Osteoblast (primary cell): ENCODE data around the gene NOC4L. TPM values are rescaled to one million over a fixed set of nuclear protein-coding genes. Genes with fewer than 3 reads are reported as not detected.
"Not testable (repeated sequence)": the region's sequence is repeated elsewhere in the genome, so short reads cannot be mapped to it uniquely, and the experiment has no call there.

Source experiments
- DNase-seq: peaks from one replicate; pipeline ENCODE4 v3.0.0; 2011; ENCODE audit warnings: low spot score, mixed read lengths; ENCODE audit not compliant: insufficient read length; ENCODE audit errors: missing footprints
- H2AFZ ChIP-seq: 2 replicates; pipeline ENCODE4 v1.6.0; 2011; ENCODE audit warnings: mild to moderate bottlenecking, low read length
- H3K27ac ChIP-seq: 2 replicates; pipeline ENCODE4 v1.5.1; 2011; ENCODE audit warnings: mild to moderate bottlenecking, low read depth, low read length, moderate library complexity
- H3K27me3 ChIP-seq: 2 replicates; pipeline ENCODE4 v1.6.0; 2012; ENCODE audit warnings: mild to moderate bottlenecking, control low read depth, inconsistent platforms, low read length, moderate library complexity; ENCODE audit not compliant: insufficient read depth
- H3K36me3 ChIP-seq: 2 replicates; pipeline ENCODE4 v1.5.1; 2011; ENCODE audit warnings: mild to moderate bottlenecking, low read length, control low read depth, moderate library complexity; ENCODE audit not compliant: insufficient read depth
- H3K4me1 ChIP-seq: 2 replicates; pipeline ENCODE4 v1.5.1; 2011; ENCODE audit warnings: mild to moderate bottlenecking, low read length, control low read depth, moderate library complexity; ENCODE audit not compliant: insufficient read depth
- H3K4me2 ChIP-seq: 2 replicates; pipeline ENCODE4 v1.6.0; 2011; ENCODE audit warnings: mild to moderate bottlenecking, low read length; ENCODE audit not compliant: insufficient read depth
- H3K4me3 ChIP-seq: fragments of 200-600 bp; sonication (generic); 3 replicates; pipeline ENCODE4 v1.5.1; 2012; ENCODE audit warnings: mild to moderate bottlenecking, low read length, inconsistent platforms; ENCODE audit not compliant: insufficient read depth
- H3K79me2 ChIP-seq: 2 replicates; pipeline ENCODE4 v1.6.0; 2012; ENCODE audit warnings: mild to moderate bottlenecking, low read length, control low read depth, inconsistent platforms; ENCODE audit not compliant: insufficient read depth
- H3K9me3 ChIP-seq: 2 replicates; pipeline ENCODE4 v1.5.1; 2011; ENCODE audit warnings: low read depth, low read length, control low read depth
- H4K20me1 ChIP-seq: 2 replicates; pipeline ENCODE4 v1.6.0; 2012; ENCODE audit warnings: mild to moderate bottlenecking, low read length, control low read depth; ENCODE audit not compliant: insufficient read depth
- total RNA-seq: library from RNA; depleted of rRNA; stranded (reverse); fragments of >200 nt; gene quantifications from 2 replicates; pipeline ENCODE4 v1.2.3, GENCODE V29; 2012
- TF ChIP-seq, protein P1 (sequence below): IDR thresholded peaks from 2 replicates; pipeline ENCODE4 v1.5.1; 2011; ENCODE audit warnings: mild to moderate bottlenecking, low read depth, low read length, moderate library complexity; ENCODE audit errors: extremely low read depth

The NOC4L gene
- total RNA-seq, 1 donor, result 11.2 TPM

DNA sequence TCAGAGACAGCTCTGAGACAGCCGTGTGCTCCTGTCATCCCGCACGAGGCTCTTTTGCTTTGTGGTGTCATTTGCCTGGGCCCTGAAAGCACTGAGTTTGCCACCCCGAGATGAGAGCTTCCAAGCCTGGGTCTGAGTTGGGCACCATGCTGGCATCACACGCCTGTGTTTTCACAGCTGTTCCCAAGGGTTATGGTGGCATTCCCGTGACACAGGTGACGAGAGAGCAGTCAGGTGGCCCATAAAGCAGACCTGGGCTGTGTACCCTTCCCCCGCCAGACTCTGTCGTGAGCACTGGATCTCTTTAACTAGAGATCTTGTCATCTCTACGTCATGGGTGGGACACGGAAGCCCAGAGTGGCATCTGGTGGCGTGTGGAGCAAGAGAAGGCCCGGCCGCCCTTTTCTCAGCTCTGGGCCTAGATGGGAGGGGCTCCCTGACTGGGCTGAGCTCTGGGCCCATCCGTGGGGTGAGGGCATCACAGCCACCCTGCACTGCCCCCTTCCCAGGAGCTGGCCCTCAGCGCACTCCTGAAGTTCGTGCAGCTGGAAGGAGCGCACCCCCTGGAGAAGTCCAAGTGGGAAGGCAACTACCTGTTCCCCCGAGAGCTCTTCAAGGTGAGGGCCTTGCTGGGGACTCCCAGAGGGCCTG is 2.6 kb downstream of the NOC4L start:
- DNase-seq, result peak; percentile 73
- peaks cover 4% of the 10 kb centered on the region for H3K36me3 ChIP-seq
- peaks cover 16% of the 10 kb centered on the region for H3K4me1 ChIP-seq
- H3K4me2 ChIP-seq, result no peak overlapping the region
- H3K9me3 ChIP-seq, result no peaks in the 10 kb centered on the region
- TF ChIP-seq, protein P1, sequence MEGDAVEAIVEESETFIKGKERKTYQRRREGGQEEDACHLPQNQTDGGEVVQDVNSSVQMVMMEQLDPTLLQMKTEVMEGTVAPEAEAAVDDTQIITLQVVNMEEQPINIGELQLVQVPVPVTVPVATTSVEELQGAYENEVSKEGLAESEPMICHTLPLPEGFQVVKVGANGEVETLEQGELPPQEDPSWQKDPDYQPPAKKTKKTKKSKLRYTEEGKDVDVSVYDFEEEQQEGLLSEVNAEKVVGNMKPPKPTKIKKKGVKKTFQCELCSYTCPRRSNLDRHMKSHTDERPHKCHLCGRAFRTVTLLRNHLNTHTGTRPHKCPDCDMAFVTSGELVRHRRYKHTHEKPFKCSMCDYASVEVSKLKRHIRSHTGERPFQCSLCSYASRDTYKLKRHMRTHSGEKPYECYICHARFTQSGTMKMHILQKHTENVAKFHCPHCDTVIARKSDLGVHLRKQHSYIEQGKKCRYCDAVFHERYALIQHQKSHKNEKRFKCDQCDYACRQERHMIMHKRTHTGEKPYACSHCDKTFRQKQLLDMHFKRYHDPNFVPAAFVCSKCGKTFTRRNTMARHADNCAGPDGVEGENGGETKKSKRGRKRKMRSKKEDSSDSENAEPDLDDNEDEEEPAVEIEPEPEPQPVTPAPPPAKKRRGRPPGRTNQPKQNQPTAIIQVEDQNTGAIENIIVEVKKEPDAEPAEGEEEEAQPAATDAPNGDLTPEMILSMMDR, result no peak
- peaks cover 51% of the 10 kb centered on the region for H3K79me2 ChIP-seq
- H4K20me1 ChIP-seq, result peaks cover 20% of the 10 kb centered on the region
- H2AFZ ChIP-seq, result no peak overlapping the region
- no peak overlapping the region for H3K27ac ChIP-seq
- no peak overlapping the region for H3K4me3 ChIP-seq
- H3K27me3 ChIP-seq, result no peaks in the 10 kb centered on the region

- DNase-seq, result peak; percentile 88
- peaks cover 15% of the 10 kb centered on the region for H3K4me1 ChIP-seq
- H3K9me3 ChIP-seq, result no peaks in the 10 kb centered on the region
- TF ChIP-seq, protein P1, result no peak
- H3K36me3 ChIP-seq, result no peaks in the 10 kb centered on the region
- H2AFZ ChIP-seq, result no peak overlapping the region
- H3K4me3 ChIP-seq, result no peak overlapping the region
- no peaks in the 10 kb centered on the region for H3K27me3 ChIP-seq
- peaks cover 43% of the 10 kb centered on the region for H3K79me2 ChIP-seq
- peaks cover 18% of the 10 kb centered on the region for H4K20me1 ChIP-seq
- no peak overlapping the region for H3K4me2 ChIP-seq
- H3K27ac ChIP-seq, result no peak overlapping the region
Observed at GRCh38 chr12:132147423-132148367, 3.4 kb downstream of the NOC4L start.

DNA sequence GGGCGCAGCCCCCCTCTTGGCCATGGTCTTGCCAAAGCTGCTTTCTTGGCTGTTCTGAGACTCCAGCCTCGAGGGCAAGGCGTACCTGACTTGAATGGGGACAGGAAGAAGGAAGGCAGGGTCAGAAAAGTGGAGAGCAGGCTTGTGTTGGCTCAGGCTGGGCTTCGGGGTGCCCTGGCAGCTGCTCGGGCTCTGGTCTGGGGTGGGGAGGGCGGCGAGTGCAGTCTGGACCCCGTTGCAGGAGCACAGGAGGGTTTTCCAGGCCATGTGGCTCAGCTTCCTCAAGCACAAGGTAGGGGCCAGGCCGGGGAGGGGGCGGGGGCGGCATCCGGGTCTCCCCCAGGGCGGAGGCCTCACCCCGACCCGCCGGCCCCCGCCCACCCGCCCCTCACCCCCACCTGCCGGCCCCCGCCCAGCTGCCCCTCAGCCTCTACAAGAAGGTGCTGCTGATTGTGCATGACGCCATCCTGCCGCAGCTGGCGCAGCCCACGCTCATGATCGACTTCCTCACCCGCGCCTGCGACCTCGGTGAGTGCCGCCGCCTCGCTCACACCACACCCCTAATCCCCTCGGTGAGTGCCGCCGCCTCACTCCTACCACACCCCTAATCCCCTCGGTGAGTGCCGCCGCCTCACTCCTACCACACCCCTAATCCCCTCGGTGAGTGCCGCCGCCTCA is 4.2 kb downstream of the NOC4L start:
- TF ChIP-seq, protein P1, result no peak
- peaks cover 16% of the 10 kb centered on the region for H4K20me1 ChIP-seq
- DNase-seq, result peak; percentile 66

GRCh38 chr12:132149526-132149925 is 5.3 kb downstream of the NOC4L start:
- not testable (repeated sequence) for H3K4me1 ChIP-seq, DNase-seq, H3K4me3 ChIP-seq, H3K27ac ChIP-seq, H2AFZ ChIP-seq, H3K4me2 ChIP-seq, H3K9me3 ChIP-seq, H3K36me3 ChIP-seq, H3K27me3 ChIP-seq
- Histone ChIP-seq H3K79me2 (peaks cover 30% of the 10 kb centered on the region), H4K20me1 (peaks cover 24% of the 10 kb centered on the region)

More for the DNA sequence above, 4.2 kb downstream of the NOC4L start:
- Histone ChIP-seq H3K27me3 (no peaks in the 10 kb centered on the region), H3K4me3 (no peak overlapping the region), H3K4me1 (peaks cover 8% of the 10 kb centered on the region), H3K36me3 (no peaks in the 10 kb centered on the region), H3K9me3 (no peaks in the 10 kb centered on the region), H3K27ac (no peak overlapping the region), H3K4me2 (no peak overlapping the region), H3K79me2 (peaks cover 34% of the 10 kb centered on the region), H2AFZ (no peak overlapping the region)
